Measurements from ENCODE around the gene RPL39L.

The RPL39L gene

DNA sequence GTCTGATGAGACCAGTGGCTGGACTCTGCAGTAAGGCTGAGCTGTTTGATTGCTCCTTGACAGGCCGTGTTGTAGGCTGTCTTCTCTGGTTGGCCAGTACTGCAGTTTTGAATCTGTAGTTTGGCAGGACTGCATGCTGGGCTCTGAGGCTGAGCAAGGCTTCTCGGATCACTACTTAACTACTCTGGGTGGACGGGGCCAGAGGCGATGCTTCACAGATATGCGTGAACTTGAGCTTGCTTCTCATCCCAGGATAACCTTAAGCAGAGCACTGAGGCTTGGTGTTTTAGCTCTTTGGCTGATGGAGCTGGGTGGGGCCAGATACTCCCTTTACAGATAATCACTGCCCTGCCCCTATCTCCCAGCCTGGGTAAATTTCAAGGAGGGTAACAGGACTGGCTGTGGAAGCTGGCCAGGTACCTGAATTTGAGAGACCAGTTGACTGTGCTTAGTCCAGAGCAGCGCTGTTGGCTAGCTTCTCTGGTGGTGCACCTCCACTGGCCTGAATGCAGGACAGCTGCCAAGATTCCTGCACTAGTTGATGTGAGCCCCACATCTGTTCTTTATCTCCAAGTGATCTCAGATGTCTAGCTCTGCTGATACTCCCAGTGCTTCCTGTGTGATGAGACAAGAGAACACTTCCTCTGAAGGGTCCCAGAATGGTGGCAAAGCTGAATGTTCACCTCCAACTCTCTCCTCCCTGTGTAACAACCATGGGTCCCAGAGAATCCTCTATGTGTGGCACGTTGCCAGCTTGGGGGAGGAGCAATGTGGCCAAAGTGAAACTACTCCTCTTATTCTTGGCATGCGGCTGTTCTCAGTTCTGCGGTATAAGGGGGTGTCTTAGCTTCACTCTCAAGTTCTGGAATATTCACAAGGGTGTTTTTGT lies 37.9 kb downstream of the RPL39L start:
- H3K27ac Mint-ChIP-seq = peak overlapping the region; percentile 66
- ATAC-seq (ENCODE audit: low read depth) = peak; percentile 74
- peak; percentile 22 to 23 for DNase-seq (ENCODE audit: low spot score in 2 of 2)
- H3K4me1 Mint-ChIP-seq = peaks cover 32% of the 10 kb centered on the region
- H3K4me3 Mint-ChIP-seq = peak overlapping the region; percentile 74
- peaks cover 9% of the 10 kb centered on the region for H3K9me3 Mint-ChIP-seq
- H3K36me3 Mint-ChIP-seq = peaks cover 7% of the 10 kb centered on the region
- no peaks in the 10 kb centered on the region for H3K27me3 Mint-ChIP-seq

- Mint-ChIP-seq H3K27me3 (no peaks in the 10 kb centered on the region), H3K9me3 (peaks cover 9% of the 10 kb centered on the region), H3K27ac (no peak overlapping the region), H3K4me1 (peaks cover 22% of the 10 kb centered on the region), H3K36me3 (peaks cover 7% of the 10 kb centered on the region), H3K4me3 (no peak overlapping the region)
- peak; percentile 26 for ATAC-seq (ENCODE audit: low read depth)
- DNase-seq (ENCODE audit: low spot score in 2 of 2) = no peak
These were observed 40.3 kb downstream of the RPL39L start for GRCh38 chr3:187098923-187099512.

- H3K4me3 Mint-ChIP-seq = no peak overlapping the region
- ATAC-seq (ENCODE audit: low read depth) (no peak), DNase-seq (ENCODE audit: low spot score in 2 of 2) (no peak)
- no peak overlapping the region for H3K27ac Mint-ChIP-seq
- H3K9me3 Mint-ChIP-seq = peaks cover 7% of the 10 kb centered on the region
- peaks cover 7% of the 10 kb centered on the region for H3K36me3 Mint-ChIP-seq
- H3K4me1 Mint-ChIP-seq = peaks cover 18% of the 10 kb centered on the region
- H3K27me3 Mint-ChIP-seq = no peaks in the 10 kb centered on the region
These were observed 46.0 kb downstream of the RPL39L start for GRCh38 chr3:187093320-187093719.

GRCh38 chr3:187088701-187089100 lies 50.6 kb downstream of the RPL39L start:
- Mint-ChIP-seq H3K27ac (no peak overlapping the region), H3K27me3 (no peaks in the 10 kb centered on the region), H3K9me3 (peaks cover 9% of the 10 kb centered on the region), H3K4me1 (peaks cover 9% of the 10 kb centered on the region), H3K36me3 (peaks cover 8% of the 10 kb centered on the region), H3K4me3 (no peak overlapping the region)
- no peak for ATAC-seq (ENCODE audit: low read depth)
- no peak for DNase-seq (ENCODE audit: low spot score in 2 of 2)

GRCh38 chr3:187086831-187087230 lies 52.5 kb downstream of the RPL39L start:
- Mint-ChIP-seq H3K27ac (no peak overlapping the region), H3K9me3 (peaks cover 9% of the 10 kb centered on the region)

GRCh38 chr3:187085933-187086332 lies 53.4 kb downstream of the RPL39L start:
- H3K27ac Mint-ChIP-seq = no peak overlapping the region
- H3K4me1 Mint-ChIP-seq = peaks cover 12% of the 10 kb centered on the region
- no peak for DNase-seq (ENCODE audit: low spot score in 2 of 2)
- no peak overlapping the region for H3K4me3 Mint-ChIP-seq
- no peaks in the 10 kb centered on the region for H3K27me3 Mint-ChIP-seq
- peaks cover 8% of the 10 kb centered on the region for H3K9me3 Mint-ChIP-seq
- no peak for ATAC-seq (ENCODE audit: low read depth)
- H3K36me3 Mint-ChIP-seq = peaks cover 7% of the 10 kb centered on the region

More at GRCh38 chr3:187086831-187087230, 52.5 kb downstream of the RPL39L start:
- peaks cover 12% of the 10 kb centered on the region for H3K4me1 Mint-ChIP-seq
- H3K36me3 Mint-ChIP-seq = peaks cover 8% of the 10 kb centered on the region
- no peak overlapping the region for H3K4me3 Mint-ChIP-seq
- H3K27me3 Mint-ChIP-seq = no peaks in the 10 kb centered on the region
- no peak for DNase-seq (ENCODE audit: low spot score in 2 of 2)
- ATAC-seq (ENCODE audit: low read depth) = no peak

- ATAC-seq (ENCODE audit: low read depth) (no peak), DNase-seq (ENCODE audit: low spot score in 2 of 2) (no peak)
- no peak overlapping the region for H3K27ac Mint-ChIP-seq
- H3K4me3 Mint-ChIP-seq = no peak overlapping the region
- peaks cover 12% of the 10 kb centered on the region for H3K4me1 Mint-ChIP-seq
- H3K36me3 Mint-ChIP-seq = peaks cover 8% of the 10 kb centered on the region
- H3K9me3 Mint-ChIP-seq = peaks cover 8% of the 10 kb centered on the region
- H3K27me3 Mint-ChIP-seq = no peaks in the 10 kb centered on the region
These were observed 54.2 kb downstream of the RPL39L start for GRCh38 chr3:187085021-187085666.

GRCh38 chr3:187084580-187084979 lies 54.7 kb downstream of the RPL39L start:
- H3K9me3 Mint-ChIP-seq = peaks cover 6% of the 10 kb centered on the region
- H3K27me3 Mint-ChIP-seq = no peaks in the 10 kb centered on the region
- no peak for DNase-seq (ENCODE audit: low spot score in 2 of 2)
- no peak overlapping the region for H3K4me3 Mint-ChIP-seq
- peak overlapping the region; percentile 31 for H3K27ac Mint-ChIP-seq
- no peak for ATAC-seq (ENCODE audit: low read depth)
- peaks cover 9% of the 10 kb centered on the region for H3K36me3 Mint-ChIP-seq
- peaks cover 10% of the 10 kb centered on the region for H3K4me1 Mint-ChIP-seq

DNA sequence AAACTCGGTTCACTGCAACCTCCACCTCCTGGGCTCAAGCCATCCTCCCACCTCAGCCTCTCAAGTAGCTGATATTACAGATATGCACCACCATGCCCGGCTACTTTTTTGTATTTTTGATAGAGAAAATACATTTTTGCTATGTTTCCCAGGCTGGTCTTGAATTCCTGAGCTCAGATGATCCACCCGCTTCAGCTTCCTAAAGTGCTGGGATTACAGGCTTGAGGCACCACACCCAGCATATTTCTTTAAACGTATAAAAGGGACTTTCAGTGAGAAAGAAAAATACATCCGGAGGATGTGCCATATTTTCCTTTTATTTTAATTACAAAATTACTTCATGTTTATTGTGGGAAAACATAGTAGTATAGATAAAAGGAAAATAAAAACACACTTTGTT lies 55.2 kb downstream of the RPL39L start:
- Mint-ChIP-seq H3K27me3 (no peaks in the 10 kb centered on the region), H3K4me3 (no peak overlapping the region), H3K4me1 (peaks cover 7% of the 10 kb centered on the region), H3K36me3 (peaks cover 9% of the 10 kb centered on the region), H3K9me3 (peaks cover 6% of the 10 kb centered on the region), H3K27ac (no peak overlapping the region)
- no peak for DNase-seq (ENCODE audit: low spot score in 2 of 2)
- ATAC-seq (ENCODE audit: low read depth) = no peak

- Mint-ChIP-seq H3K4me3 (no peak overlapping the region), H3K9me3 (peaks cover 3% of the 10 kb centered on the region), H3K36me3 (peaks cover 11% of the 10 kb centered on the region), H3K4me1 (peaks cover 2% of the 10 kb centered on the region), H3K27ac (peak overlapping the region; percentile 65), H3K27me3 (no peaks in the 10 kb centered on the region)
- DNase-seq (ENCODE audit: low spot score in 2 of 2) = no peak
- ATAC-seq (ENCODE audit: low read depth) = no peak
These were observed 56.4 kb downstream of the RPL39L start for GRCh38 chr3:187082758-187083375.

DNA sequence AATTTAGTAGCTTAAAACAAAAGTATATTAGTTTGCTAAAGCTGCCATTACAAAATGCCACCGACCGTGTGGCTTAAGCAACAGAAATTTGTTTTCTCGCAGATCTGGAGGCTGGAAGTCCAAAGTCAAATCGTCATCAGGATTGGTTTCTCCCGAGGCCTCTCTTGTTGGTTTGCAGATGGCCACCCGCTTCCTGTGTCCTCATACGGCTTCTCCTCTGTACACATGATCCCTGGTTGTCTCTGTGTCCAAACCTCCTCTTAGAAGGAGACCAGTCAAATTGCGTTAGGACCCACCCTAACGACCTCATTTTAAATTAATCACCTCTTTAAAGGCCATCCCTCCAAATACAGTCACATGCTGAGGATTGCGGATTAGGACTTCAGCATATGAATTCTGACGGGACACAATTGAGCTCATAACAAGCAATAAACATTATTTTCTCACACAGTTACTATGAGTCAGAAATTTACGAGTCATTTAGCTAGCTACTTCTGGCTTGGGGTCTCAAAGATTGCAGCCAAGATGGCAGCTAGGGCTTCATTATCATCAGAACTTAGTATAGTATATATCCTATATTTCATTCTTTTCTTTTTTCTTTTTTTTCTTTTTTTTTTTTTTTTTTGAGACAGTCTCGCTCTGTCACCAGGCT lies 58.4 kb downstream of the RPL39L start:
- H3K36me3 Mint-ChIP-seq = peaks cover 23% of the 10 kb centered on the region
- H3K4me3 Mint-ChIP-seq = no peak overlapping the region
- H3K27me3 Mint-ChIP-seq = no peaks in the 10 kb centered on the region
- no peaks in the 10 kb centered on the region for H3K9me3 Mint-ChIP-seq
- ATAC-seq (ENCODE audit: low read depth) = no peak
- H3K4me1 Mint-ChIP-seq = peaks cover 6% of the 10 kb centered on the region
- DNase-seq (ENCODE audit: low spot score in 2 of 2) = no peak
- H3K27ac Mint-ChIP-seq = peak overlapping the region; percentile 25

DNA sequence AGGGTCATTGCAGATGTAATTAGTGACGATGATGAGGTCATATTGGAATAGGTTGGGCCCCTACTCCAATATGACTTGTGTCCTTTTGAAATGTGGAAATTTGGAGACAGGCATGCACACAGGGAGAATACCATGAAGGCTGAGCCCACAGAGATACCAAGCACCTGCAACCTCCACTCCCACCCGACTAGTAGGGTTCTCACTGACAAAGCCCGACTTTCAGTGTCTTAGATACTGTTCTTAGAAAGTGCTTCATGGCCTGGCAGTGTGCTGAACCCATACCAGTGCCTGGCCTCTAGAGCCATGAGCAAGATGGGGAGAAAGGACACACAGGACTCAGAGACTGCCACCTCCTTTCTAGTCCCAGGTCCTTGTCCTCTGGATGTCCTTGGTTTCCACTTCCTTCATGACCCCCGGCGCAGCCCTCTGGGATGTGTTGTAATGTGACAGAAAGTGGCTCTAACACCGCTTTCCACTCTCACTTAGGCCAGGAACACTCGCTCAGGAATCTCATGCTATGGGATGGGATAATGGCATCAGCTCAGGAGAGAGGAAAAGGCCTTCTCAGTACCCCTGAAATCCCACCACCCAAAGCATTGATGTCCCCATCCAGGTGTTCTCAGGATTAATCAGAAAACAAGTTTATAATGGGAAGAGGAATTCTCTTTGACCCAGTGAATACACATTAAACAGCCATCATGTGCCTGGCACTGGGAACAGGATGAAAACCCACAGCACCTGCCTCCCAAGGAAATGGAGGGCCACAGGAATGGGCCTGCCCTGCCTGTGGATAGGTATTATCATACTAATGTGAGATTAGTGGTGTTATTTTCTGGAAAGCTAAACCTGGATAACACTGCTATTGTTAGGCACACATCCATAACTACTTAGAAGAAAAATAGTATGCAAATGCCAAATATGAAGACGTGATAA lies 59.9 kb downstream of the RPL39L start:
- no peak for DNase-seq (ENCODE audit: low spot score in 2 of 2)
- peaks cover 26% of the 10 kb centered on the region for H3K36me3 Mint-ChIP-seq
- peak; percentile 8 for ATAC-seq (ENCODE audit: low read depth)
- peaks cover 8% of the 10 kb centered on the region for H3K4me1 Mint-ChIP-seq
- H3K4me3 Mint-ChIP-seq = no peak overlapping the region
- no peaks in the 10 kb centered on the region for H3K27me3 Mint-ChIP-seq
- H3K27ac Mint-ChIP-seq = peak overlapping the region; percentile 48
- no peaks in the 10 kb centered on the region for H3K9me3 Mint-ChIP-seq

DNA sequence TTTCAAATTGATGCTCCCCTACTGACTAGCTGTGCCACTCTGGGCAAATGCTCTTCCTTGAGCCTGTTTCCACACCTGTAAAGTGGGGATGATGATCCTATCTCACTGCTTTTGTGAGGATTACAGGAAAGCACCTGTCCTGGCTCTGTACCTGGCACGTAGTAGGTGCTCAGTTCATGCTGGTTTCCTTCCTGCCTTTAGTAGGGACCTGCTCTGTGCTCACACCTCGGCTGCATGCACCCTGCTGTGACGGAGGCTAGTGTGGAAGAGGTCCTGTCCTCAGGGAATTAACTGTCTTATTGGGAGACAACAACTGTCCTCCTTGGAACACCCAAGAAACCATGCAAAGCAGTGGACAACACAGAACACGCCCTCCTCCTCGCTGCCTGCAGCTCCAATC lies 61.8 kb downstream of the RPL39L start:
- DNase-seq (ENCODE audit: low spot score in 2 of 2) (no peak), ATAC-seq (ENCODE audit: low read depth) (no peak)
- no peaks in the 10 kb centered on the region for H3K9me3 Mint-ChIP-seq
- H3K4me3 Mint-ChIP-seq = no peak overlapping the region
- H3K36me3 Mint-ChIP-seq = peaks cover 31% of the 10 kb centered on the region
- no peaks in the 10 kb centered on the region for H3K27me3 Mint-ChIP-seq
- H3K4me1 Mint-ChIP-seq = peaks cover 14% of the 10 kb centered on the region
- peak overlapping the region; percentile 48 for H3K27ac Mint-ChIP-seq
